ENCODE measurements around the gene PLVAP. TPM values are rescaled to one million over a fixed set of nuclear protein-coding genes. Genes with fewer than 3 reads are reported as not detected.

Gene PLVAP
- total and polyA plus RNA-seq, 2 donors (not counting 3 experiments of a cell fraction or from before 2014, with no cell fraction given) = 5.7 to 16.9 TPM

GRCh38 chr19:17329366-17330261, 47.5 kb downstream of the PLVAP start:
- ChIA-PET POLR2A (no interaction called here), CTCF (interaction anchor here (1.3 kb wide), 1 partner anchor 24 kb away, joined by 4 read pairs; the partner anchor contains the start of gene MRPL34)
- no peaks in the 10 kb centered on the region for H3K9me3 ChIP-seq (replicated peaks; ENCODE audit: control insufficient read depth, insufficient read depth, low read length)
- intact Hi-C loops (cut with micrococcal nuclease) (no loop called here), dilution Hi-C loops (cut with MboI; ENCODE audit: extremely low pct_ligation_motif_present, low sequenced_read_pairs) (no loop called here)
- peaks cover 10% of the 10 kb centered on the region for H3K4me1 ChIP-seq (ENCODE audit: control insufficient read depth, extremely low read depth, insufficient read depth, low read length)
- no peak overlapping the region for H3K27ac ChIP-seq (ENCODE audit: insufficient read depth, low read depth, low read length)
- no peak overlapping the region for H2AFZ ChIP-seq (ENCODE audit: low read depth, low read length)
- H3K36me3 ChIP-seq (ENCODE audit: control insufficient read depth in 2 of 2, extremely low read depth in 1 of 2, insufficient read depth in 2 of 2, low read length in 2 of 2) = no peaks in the 10 kb centered on the region
- FAIRE-seq (no peak), DNase-seq (ENCODE audit: low read depth, low spot score) (no peak)
- TF ChIP-seq MYC (IDR thresholded peaks at IDR 0.05; ENCODE audit: low read depth, low read length) = no peak
- TF ChIP-seq POLR2AphosphoS5 (IDR thresholded peaks at IDR 0.05; ENCODE audit: insufficient read depth, low read depth, low read length) = no peak
- no peak for TF ChIP-seq POLR2A (IDR thresholded peaks at IDR 0.05; ENCODE audit: low read depth, low read length)
- TF ChIP-seq, protein P1, sequence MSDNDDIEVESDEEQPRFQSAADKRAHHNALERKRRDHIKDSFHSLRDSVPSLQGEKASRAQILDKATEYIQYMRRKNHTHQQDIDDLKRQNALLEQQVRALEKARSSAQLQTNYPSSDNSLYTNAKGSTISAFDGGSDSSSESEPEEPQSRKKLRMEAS (IDR thresholded peaks at IDR 0.05; ENCODE audit: insufficient read depth, insufficient read length) = no peak
- TF ChIP-seq JUN (IDR thresholded peaks at IDR 0.05; ENCODE audit: borderline replicate concordance, insufficient read depth, insufficient read length, low read depth) = no peak
- TF ChIP-seq EZH2 (IDR thresholded peaks at IDR 0.05; ENCODE audit: borderline replicate concordance, low read depth, low read length, severe bottlenecking) = no peak
- TF ChIP-seq, protein P2, sequence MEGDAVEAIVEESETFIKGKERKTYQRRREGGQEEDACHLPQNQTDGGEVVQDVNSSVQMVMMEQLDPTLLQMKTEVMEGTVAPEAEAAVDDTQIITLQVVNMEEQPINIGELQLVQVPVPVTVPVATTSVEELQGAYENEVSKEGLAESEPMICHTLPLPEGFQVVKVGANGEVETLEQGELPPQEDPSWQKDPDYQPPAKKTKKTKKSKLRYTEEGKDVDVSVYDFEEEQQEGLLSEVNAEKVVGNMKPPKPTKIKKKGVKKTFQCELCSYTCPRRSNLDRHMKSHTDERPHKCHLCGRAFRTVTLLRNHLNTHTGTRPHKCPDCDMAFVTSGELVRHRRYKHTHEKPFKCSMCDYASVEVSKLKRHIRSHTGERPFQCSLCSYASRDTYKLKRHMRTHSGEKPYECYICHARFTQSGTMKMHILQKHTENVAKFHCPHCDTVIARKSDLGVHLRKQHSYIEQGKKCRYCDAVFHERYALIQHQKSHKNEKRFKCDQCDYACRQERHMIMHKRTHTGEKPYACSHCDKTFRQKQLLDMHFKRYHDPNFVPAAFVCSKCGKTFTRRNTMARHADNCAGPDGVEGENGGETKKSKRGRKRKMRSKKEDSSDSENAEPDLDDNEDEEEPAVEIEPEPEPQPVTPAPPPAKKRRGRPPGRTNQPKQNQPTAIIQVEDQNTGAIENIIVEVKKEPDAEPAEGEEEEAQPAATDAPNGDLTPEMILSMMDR (IDR thresholded peaks at IDR 0.05; ENCODE audit: extremely low read depth in 1 of 2, insufficient read depth in 1 of 2, low read depth in 1 of 2, low read length in 2 of 2) = no peak
- no peak for TF ChIP-seq GATA2 (IDR thresholded peaks at IDR 0.05; ENCODE audit: insufficient read depth, insufficient read length, low read depth, low read length)
- no peak for TF ChIP-seq FOS (IDR thresholded peaks at IDR 0.05; ENCODE audit: borderline replicate concordance, insufficient read depth, low read length)
- no peak overlapping the region for H3K4me3 ChIP-seq (replicated peaks in 1 of 3; ENCODE audit: insufficient read depth in 1 of 3, low read depth in 1 of 3, low read length in 3 of 3)
- H3K9ac ChIP-seq (replicated peaks; ENCODE audit: extremely low read depth, insufficient read depth, low read length) = no peak overlapping the region
- H4K20me1 ChIP-seq (replicated peaks; ENCODE audit: control insufficient read depth, extremely low read depth, insufficient read depth, low read length) = no peaks in the 10 kb centered on the region
- H3K79me2 ChIP-seq (ENCODE audit: control insufficient read depth, insufficient read depth, low read length) = no peaks in the 10 kb centered on the region
- H3K9me1 ChIP-seq (replicated peaks; ENCODE audit: control insufficient read depth, extremely low read depth, insufficient read depth, low read length) = no peaks in the 10 kb centered on the region
- BruUV-seq (replicated peaks) = no TSS peak
- H3K27me3 ChIP-seq (ENCODE audit: control insufficient read depth in 2 of 2, insufficient read depth in 2 of 2, low read length in 2 of 2) = peaks cover 4 to 19% of the 10 kb centered on the region in 2 experiments
- no peak overlapping the region for H3K4me2 ChIP-seq (ENCODE audit: insufficient read depth, low read length)

All from endothelial cell of umbilical vein (primary cell).